ENCODE data around the gene ZNF280A. TPM values are rescaled to one million over a fixed set of nuclear protein-coding genes. Genes with fewer than 3 reads are reported as not detected.

ZNF280A gene
- total and polyA plus RNA-seq, 9 of the 15 experiments (the other 6 are each of a cell fraction or from before 2014, with no cell fraction given), result 19.0 to 40.8 (median 28.6) TPM

DNA sequence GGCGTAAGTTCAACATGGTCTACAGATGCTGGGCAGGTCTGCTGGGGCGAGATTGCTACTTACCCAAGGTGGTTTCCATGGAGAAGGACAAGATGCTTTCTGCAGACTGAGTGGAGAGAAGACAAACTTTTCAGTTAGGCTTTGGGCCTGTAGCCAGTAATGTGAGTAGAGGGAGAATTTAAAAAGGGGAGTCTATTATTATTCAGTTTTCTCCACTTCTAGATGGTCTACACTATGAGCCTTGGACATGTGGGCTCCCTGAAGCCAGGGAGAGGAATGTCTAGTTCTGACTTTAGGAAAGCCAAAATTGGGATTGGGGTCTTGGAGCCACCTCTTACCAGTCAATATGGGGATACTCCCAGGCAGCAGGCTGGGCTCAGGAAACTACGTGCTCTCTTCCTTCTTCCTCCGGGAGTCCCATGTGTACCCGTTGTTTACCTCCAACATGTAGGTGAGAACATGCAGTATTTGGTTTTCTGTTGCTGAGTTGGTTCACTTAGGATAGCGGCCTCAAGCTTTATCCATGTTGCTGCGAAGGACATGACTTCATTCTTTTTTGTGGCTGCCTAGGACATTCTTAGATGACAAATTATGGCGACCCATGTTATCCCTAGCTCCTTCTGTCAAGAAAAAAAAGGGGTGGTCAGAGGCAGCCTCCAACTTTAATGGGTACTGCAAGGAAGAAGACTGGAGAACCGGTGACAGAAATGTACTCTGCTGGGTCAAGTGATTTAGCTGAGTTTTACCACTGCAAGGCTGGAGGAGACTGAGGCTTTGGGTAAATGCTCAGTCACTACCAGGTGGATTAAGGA is 14.7 kb upstream of the ZNF280A start (continued):
- TF ChIP-seq, protein P1, sequence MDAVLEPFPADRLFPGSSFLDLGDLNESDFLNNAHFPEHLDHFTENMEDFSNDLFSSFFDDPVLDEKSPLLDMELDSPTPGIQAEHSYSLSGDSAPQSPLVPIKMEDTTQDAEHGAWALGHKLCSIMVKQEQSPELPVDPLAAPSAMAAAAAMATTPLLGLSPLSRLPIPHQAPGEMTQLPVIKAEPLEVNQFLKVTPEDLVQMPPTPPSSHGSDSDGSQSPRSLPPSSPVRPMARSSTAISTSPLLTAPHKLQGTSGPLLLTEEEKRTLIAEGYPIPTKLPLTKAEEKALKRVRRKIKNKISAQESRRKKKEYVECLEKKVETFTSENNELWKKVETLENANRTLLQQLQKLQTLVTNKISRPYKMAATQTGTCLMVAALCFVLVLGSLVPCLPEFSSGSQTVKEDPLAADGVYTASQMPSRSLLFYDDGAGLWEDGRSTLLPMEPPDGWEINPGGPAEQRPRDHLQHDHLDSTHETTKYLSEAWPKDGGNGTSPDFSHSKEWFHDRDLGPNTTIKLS (IDR thresholded peaks at IDR 0.05; ENCODE audit: borderline replicate concordance, low read depth), result no peak
- TF ChIP-seq, protein P2, sequence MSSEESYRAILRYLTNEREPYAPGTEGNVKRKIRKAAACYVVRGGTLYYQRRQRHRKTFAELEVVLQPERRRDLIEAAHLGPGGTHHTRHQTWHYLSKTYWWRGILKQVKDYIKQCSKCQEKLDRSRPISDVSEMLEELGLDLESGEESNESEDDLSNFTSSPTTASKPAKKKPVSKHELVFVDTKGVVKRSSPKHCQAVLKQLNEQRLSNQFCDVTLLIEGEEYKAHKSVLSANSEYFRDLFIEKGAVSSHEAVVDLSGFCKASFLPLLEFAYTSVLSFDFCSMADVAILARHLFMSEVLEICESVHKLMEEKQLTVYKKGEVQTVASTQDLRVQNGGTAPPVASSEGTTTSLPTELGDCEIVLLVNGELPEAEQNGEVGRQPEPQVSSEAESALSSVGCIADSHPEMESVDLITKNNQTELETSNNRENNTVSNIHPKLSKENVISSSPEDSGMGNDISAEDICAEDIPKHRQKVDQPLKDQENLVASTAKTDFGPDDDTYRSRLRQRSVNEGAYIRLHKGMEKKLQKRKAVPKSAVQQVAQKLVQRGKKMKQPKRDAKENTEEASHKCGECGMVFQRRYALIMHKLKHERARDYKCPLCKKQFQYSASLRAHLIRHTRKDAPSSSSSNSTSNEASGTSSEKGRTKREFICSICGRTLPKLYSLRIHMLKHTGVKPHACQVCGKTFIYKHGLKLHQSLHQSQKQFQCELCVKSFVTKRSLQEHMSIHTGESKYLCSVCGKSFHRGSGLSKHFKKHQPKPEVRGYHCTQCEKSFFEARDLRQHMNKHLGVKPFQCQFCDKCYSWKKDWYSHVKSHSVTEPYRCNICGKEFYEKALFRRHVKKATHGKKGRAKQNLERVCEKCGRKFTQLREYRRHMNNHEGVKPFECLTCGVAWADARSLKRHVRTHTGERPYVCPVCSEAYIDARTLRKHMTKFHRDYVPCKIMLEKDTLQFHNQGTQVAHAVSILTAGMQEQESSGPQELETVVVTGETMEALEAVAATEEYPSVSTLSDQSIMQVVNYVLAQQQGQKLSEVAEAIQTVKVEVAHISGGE (CRISPR knock-in tag; IDR thresholded peaks at IDR 0.05), result no peak
- TF ChIP-seq ZNF511 (CRISPR knock-in tag; IDR thresholded peaks at IDR 0.05) (0 out of 2 replicates have a peak, but pooled peaks have one; percentile 38), HINFP (tag; conservative IDR thresholded peaks at IDR 0.05; ENCODE audit: low read depth) (no peak), ESRRB (CRISPR knock-in tag; IDR thresholded peaks at IDR 0.05; ENCODE audit: borderline replicate concordance) (no peak), MCM5 (IDR thresholded peaks at IDR 0.05; ENCODE audit: low read depth) (no peak)

Data from K562 (cell line).